Activated CD8-positive, alpha-beta memory T cell treated with anti-CD3 and anti-CD28 coated beads, Interleukin-2, amount 50 U/mL, for 4 hours (primary cell): Measurements from ENCODE around the gene NCOA1.
A peak's percentile ranks its signal among the peaks of the same experiment; 100 is the strongest.
"Not testable (repeated sequence)": the region's sequence is repeated elsewhere in the genome, so short reads cannot be mapped to it uniquely, and the experiment has no call there.

ENCODE experiments used
- DNase-seq: peaks from one replicate; pipeline ENCODE4 v3.0.0-alpha.2; 2020

The NCOA1 gene

DNA sequence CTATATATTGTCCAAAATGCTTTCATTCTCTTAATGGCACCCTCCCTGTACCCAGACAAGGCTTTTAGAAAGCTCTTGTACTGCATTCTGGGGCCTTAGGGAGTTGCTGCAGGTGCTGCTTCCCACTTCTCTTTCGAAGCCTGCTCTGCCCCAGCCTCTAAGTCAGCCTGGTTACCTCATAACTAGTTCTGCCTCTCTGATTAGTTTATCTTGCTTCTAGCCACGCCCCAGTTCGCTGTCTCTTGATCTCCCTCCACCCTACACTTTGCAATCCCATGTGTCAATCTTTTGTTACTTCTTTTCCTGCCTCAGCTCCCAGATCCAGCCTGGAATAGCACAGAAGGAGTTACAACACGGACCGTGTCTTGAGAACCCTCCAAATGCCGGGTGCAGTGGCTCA is 13.8 kb upstream of the NCOA1 start:
- no peak for DNase-seq

DNA sequence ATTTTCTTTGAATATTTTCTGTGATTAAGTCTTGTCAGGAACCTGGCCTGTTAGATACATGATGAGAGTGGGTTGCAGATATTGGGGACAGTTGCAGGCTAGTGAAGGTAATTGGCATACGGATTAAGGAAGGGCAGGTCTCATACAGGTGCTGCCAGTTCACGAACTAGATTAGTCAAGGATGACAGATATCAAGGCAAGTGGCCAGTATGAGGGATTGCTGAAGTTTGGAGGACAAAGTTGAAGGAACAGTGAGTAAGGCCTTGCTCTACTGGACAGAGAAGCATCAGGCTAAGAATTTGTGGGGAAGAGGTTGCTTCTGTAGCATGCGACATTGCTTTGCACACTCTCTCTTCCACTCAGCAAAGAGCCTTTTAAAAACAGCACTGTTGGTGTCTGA is 12.8 kb upstream of the NCOA1 start:
- no peak for DNase-seq

DNA sequence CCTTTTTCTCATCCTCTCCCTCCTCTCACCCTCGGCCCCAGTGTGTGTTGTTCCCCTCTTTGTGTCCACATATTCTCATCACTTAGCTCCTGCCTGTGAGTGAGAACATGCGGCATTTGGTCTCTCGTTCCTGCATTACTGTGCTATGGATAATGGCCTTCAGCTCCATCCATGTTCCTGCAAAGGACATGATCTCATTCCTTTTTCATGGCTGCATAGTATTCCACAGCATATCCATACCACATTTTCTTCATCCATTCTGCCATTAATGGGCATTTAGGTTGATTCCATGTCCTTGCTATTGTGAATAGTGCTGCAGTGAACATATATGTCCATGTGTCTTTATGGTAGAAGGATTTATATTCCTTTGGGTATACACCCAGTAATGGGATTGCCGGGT is 10.8 kb upstream of the NCOA1 start:
- DNase-seq, result no peak

DNA sequence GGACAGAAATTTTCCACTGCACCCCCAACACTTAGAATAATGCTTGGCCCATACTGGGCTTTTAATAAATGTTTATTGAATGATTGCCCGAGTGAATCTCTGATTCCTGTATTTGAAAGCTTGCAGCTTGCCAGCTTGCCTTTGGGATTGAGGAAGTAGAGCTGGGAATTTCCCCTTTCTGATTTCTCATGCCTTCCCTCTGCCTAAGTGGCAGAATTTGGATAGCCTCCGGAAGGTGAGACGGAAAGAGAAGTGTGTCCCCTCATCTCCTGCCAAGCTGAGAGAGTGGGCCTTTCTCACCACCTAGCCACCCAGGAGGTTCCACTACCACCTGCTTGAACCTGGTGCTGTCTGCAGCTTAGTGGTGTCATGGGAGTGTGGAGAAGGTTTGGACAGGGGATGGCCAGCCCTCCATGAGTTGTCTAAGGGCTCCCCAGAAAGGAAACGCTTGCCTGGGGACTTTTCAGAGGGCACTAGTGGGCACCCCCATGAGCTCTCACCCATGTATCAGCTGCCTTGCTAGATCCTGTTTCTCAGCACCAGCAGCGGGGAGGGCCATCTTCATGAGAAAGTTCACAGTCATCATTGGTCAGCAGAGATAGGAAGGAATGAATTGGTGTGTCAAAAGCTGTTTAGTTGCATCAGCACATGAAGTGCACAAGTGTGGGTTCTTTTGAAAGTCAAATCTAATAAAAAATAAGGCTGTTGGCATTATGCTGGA is 8.6 kb upstream of the NCOA1 start:
- DNase-seq, result no peak

DNA sequence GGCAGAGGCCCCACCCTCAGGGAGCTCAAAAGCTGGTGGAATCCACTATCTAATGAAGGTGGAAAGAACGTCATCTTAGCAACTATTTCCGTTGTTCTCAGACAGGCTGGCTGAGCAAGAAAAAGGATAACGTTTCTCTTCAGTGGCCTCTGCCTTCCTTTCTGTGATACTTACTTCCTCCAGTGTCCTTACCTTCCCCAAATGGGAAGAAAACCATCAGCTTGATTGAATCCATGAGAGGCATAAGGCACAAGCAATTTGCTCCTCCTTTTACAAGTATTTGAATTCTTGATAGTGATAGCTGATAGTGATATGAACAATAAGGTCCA is 8.1 kb upstream of the NCOA1 start:
- DNase-seq, result no peak

DNA sequence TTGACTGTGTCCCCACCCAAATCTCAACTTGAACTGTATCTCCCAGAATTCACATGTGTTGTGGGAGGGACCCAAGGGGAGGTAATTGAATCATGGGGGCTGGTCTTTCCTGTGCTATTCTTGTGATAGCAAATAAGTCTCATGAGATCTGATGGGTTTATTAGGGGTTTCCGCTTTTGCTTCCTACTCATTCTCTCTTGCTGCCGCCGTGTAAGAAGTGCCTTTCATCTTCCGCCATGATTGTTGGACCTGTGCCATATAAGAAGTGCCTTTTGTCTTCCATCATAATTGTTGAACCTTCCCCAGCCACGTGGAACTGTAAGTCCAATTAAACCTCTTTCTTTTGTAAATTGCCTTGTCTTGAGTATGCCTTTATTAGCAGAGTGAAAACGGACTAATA is 6.4 kb upstream of the NCOA1 start:
- DNase-seq, result not testable (repeated sequence)

DNA sequence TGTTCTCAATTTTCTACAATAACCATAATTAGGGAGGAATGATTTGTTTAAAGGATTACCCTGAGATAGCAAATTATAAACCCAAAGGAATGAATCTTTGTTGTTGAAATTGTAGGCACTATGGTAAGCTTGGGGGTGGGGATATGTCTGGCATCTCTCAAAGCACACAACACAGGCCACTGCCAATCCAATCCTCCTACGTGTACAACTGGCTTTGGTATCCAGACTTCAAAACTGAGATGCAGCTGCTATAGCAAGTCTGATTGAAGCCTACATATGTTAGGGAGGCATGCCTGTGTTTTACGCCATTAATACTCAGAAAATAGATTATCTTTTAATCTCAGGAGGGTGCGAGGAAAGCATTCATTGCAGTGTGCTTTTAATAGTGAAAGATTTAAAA is 5.9 kb upstream of the NCOA1 start:
- no peak for DNase-seq

DNA sequence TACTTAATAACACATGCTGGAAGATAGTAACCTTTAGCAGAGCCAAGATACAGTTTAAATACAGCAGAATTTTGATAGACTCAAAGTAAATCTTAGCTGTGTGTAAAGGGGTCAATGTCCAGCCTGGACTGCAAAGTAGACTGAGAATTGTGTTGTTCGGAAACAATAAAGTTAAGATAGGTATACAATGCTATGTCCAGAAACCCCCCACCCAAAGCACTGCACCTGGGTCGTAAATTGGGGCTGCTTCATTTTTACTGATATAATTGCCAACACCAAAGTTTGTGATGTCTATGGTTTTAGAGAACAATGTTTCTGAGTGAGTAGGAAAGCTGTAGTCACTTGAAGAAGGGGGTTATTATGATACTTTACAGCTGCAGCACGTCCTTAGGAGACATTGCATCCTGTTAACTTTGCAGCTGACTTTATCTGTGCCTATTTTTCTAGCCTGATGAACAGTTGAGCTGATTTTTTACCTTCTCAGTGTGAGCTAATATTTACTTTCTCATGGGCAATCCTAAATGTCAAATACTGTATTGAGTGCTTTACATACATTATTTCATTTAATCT is 4.3 kb upstream of the NCOA1 start:
- DNase-seq, result no peak

DNA sequence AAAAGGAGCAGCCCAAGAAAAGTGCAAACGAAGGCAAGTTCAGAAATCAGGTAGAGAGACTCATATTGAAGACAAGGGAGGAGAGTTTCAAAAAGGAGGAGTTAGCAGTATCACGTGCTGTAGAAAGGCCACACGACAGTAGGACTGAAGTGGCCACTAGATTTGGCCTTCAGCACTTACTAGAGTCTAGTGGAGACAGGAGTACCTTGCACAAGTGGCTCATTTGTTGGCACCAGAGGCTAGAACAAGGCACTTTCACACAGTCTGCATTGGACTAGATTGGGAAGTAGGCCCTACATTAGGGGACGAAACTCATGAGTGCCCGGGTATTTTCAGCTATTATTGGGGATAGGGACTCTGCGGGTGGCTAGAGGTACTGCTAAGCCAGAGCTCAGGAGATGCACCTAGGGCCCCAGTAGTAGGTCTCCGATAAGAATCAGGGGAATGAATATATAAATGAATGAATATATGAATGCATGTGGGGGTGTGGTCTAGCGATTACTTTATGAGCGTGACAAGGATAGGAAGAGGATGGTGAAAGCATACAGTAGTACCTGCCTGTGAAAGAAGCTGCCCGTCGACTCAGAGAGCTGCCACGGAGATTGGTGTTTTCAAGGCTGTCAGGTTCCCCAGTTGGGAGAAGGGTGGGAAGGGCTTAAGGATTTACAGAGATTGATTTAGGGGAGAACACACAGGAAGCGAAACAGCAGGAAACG is 1.4 kb upstream of the NCOA1 start:
- DNase-seq, result no peak

DNA sequence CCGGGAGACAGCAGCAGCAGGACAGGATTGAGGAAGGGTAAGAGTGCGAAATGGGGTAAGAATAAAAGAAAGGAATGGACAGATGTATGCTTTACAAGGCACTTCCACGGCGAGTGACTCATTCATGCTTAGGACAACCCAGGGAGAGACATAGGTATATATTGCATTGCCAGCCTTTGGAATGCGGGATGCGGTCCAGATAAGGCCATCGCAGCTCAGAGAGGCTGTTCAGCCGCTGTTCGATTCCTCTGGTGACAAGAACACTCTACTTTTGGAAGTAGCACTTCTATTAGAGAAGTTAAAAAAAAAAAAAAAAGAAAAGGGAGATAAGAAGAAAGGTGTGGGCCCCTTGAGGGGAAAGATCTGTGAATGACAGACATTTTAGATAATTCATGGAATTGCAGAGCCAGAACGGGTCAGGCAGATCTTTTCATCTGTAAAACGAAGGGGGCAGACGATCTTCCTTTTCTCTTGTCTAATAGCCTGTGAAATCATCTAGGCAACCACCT is 819 bp upstream of the NCOA1 start:
- DNase-seq, result no peak

DNA sequence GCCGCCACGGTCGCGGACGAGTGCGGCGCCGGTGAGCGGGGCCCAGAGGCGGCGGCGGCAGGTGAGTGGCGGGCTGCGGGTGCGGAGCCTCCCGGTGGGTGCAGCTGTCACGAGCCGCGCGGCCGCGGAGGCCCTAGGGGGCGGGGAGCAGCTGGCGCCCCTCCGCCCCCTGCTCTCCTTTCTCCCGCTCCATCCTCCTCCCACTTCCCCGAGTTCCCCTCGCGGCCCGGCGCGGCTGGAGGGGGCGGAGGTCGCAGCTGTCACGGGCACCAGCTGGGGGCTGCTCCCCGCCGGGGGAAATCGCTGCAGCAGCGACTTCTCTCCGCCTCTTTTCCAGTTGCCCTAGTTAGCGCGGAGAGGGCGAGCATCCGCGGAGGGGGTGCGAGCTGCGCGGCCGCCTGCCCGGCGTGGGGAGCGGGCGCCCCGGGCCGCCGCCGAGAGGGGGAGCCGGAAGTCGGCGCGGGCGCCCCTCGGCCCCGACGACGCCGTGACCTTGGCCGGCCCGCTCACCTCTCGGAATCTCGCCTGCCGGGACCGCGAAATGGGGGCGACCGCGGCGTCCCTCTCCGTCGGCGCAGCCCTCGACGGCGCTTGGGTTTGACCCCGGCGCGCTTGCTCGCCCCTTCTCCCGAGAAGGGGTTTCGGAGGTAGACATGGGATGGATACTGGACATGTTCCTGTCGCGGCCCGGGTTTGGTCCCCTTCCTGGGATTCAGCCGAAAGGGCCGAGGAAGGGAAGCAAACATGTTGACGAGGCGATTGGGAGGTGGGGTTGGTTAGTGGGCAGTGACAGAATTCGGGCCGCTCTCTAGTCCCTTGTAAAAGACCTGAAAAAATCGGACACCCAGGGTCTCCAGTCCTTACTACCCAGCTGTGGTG is 727 bp downstream of the NCOA1 start:
- DNase-seq, result peak; percentile 62

DNA sequence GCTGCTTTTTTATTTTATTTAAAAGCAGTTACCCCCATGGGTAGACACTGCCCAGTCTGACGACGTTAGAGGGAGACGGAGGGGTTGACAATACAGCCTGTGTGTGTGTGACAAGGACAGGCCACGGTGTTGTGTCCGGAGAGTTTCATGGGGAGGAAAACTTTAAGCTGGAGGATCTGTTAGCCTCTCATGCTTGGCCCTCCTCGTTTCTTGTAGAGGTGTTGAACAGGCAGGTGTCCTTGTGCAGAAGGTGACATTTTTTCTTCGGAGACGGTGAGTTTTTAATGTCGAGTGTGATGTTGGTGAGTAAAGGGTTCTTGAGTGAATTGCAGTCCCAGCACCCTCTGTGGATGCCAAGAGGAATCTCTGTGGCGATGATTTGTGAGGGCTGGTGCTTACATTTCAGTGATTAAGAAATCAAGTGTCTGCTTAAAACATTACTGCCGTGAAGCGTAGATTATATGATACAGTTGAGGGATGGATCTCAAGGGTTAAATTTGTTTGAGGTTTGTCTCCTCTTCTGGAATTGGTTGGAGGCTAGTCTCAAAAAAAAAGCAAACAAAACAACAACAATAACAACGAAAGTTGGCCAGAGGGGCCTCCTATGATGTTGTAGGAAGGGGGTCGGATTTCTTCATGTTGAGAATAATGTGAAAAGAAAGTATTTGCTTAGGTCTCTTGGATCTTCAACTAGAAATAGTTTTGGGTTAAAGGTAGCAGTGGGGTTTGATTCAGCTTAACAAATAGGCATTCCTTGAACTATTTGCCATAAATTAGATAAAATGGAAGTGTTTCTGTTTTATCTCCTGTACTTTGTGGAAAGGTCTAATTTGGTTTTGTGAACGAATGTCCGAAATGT is 1.6 kb downstream of the NCOA1 start:
- no peak for DNase-seq

DNA sequence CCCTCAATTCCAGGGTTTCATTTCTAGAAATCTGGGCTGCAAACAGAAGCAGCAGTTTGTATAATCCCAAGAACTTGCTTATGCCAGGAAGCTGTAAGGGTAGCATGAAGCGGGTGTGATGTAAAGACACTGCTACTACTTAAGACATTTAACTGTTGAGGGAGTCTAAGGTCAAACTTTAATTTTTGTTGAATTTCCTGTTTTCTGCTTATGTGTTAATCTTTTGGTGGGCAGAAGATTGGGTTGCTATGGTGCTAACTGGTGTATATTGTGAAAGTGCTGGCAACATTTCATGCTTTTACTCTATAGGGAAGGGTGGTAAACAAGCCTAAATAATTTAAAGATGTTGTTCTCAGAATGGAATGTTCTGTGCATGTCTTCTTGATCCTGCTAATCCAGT is 2.7 kb downstream of the NCOA1 start:
- no peak for DNase-seq

DNA sequence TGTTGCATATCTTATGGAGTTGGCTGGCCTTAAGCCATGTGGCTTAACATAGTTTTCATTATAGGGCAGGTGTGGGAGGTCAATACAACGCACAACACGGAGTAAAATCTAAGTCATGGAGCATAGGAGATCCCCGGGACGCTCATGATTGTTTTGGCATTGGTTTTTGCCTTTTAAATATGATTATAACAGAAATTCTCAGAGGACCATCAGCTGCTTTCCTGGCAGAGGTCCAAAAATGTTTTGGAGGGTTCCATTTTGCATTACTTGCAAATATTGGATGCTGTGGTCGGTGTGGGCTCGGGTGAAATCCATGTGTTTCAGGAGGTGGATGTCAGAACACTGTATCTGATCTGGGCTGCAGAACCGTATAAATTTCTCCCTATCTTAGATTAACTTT is 3.4 kb downstream of the NCOA1 start:
- DNase-seq, result no peak

DNA sequence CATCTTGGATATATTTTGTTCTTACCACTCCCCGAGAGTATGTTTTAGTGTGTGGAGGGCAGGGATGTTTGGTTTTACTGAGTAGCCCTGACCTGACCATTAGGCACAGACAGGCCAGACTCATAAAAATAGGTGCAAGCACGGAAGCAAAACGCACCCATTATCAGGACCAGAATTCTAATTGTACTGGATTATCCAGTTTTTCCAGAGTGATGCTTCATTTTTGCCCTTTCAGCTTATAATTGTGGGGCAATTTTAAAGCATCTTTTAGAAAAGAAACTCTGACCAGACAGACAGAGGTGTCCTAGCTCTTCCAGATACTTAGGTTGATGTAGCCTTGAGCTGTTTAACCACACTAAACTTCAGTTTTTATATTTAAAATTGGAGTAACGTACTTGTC is 4.4 kb downstream of the NCOA1 start:
- DNase-seq, result no peak

DNA sequence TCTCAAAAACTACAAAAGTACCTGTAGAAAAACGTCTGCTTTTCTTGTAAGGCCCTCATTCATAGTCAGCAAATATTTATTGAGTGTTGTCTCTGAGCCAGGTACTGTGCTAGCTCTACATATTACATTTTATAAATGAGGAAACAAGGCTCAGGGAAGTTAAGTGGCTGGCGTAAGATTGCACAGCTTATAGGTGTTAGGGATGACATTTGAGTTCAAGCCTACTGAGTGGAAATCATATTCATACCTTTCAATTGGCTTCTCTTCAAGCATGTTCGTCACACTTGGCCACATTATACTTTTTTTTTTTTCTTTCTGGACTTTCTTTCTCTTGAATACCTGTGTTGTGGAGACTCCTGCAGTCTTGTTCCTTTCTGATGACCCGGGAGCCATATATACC is 5.9 kb downstream of the NCOA1 start:
- DNase-seq, result no peak

DNA sequence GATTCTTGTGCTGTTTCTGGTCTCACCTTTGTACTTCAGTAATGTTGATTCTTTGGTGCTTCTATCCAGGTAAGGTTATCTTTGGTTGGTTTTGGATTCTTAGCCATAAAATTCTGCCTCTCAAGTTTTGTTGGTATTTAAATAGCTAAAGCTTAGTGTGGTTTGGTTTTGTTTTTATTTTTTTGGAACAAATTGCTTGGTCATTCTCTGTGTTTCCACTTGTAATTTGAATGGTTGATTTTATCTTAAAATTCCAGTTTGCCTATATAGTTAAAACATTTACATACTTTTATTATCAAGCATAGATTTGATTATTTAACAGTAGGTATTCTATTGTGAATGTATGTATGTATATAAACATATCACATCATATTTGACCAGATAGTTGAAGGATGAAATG is 6.6 kb downstream of the NCOA1 start:
- no peak for DNase-seq

DNA sequence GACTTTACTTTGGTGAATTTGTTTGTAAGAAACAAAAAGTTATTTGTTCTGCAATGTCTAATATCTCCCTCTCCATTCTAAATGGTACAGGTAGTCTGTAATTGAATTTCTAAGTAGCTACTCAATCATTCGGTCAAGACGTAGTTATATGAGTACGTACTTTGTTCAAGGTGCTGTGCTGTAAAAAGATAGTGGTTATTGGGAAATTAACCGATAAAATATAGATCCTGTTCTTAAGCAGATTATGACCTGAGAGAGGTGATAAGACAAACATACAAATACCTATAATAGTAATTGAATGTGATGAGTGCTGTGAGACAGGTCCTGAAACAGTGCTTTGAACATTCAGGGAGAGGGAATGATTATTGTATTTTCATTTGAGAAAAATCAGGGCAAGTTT is 7.1 kb downstream of the NCOA1 start:
- no peak for DNase-seq

DNA sequence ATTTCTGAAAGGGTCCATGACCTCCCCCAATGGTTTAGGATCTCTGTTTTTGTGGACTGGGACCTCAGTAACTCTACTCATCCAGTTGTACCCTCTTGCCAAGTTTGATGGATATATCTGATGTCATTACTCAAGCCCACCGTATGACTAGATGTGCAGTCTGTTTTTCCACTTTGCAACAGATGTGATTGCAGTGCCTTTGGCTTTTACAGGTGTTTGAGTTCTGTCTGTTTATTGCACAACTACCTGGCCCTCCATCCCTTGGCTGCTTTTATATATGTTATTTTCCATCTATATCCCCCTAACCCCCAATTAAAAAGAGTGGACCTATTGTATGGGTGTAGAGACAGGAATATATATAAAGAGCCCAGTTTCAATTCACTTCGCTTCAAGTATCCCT is 10.8 kb downstream of the NCOA1 start:
- no peak for DNase-seq

DNA sequence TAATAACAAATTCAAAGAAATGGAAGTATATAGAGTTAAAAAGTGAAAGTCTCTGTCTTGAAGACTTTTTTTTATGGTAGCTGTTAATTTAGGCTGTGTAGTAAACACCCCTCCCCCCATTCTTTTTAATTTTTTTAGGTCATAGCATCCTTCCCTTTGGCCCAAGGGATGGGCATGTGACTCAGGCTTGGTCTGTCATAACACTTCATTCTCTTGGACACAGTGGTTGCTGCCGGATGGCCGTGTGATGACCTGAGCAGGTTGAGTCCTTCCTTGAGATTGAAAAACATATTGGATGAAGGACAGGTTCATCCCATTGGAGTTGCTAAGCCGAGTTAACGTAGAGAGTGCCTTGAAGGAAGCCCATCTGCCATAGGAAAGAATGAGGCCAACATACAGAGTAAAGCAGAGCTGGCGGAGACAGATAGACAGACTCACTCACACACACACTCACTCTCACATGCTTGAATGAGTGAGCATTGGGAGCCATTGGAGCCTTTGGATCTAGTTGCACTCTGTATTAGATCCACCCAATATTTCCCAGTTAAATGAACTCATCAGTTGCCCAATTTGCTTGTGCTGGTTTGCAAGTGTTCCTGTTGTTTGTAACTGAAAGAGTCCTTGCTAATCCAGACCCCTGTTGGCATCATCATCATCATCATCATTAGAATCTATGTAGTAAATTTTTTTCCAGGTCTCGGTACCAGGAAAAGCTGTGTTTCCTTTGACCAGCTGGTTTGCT is 14.7 kb downstream of the NCOA1 start:
- DNase-seq, result no peak

DNA sequence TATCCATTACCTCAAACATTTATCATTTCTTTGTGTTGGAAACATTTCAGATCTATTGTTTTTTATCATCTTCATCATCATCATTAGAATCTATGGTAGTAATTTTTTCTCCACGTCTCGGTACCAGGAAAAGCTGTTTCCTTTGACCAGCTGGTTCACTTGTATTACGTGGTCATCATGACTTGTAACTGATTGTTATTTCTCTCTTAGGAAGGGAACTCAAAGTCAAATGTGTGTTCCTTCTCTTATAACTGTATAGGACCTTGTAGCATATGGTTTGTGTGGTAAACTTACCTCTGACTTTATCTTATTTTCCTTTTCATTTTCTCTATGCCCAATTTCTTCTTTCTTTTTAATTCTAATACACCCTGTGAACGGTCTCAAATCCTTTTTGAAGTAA is 16.5 kb downstream of the NCOA1 start:
- DNase-seq, result no peak

DNA sequence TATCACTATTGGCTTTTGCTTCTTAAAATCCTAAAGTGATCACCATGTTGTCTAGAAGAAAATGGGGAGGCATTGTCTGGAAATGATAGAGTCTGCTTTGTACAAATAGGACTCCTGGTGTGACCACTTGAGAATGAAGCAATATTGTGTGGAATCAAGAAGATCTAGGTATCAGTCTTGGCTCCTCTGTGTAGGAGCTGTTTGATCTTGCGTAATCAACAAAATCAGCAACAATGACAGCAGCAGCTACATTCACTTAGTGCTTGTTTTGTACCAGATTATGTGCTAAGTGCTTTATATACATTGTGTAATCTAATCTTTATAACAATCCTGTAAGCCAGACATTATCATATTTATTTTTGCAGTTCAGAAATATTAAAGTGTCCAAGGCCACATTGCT is 17.8 kb downstream of the NCOA1 start:
- no peak for DNase-seq
